GM21360 (cell line): ENCODE data around the gene RUNX2.

ENCODE experiments used
- ATAC-seq: cut with Tn5 transposase; IDR thresholded peaks from one replicate; pipeline ENCODE4 v1.9.1; 2021; ENCODE audit warnings: mild to moderate bottlenecking, moderate library complexity; ENCODE audit not compliant: unreplicated experiment

Gene RUNX2

GRCh38 chr6:45637611-45638257 is 309.6 kb downstream of the RUNX2 start:
- ATAC-seq = no peak

GRCh38 chr6:45640081-45640491 is 312.0 kb downstream of the RUNX2 start:
- no peak for ATAC-seq

GRCh38 chr6:45640811-45641210 is 312.7 kb downstream of the RUNX2 start:
- no peak for ATAC-seq

- ATAC-seq = no peak
These were observed 314.4 kb downstream of the RUNX2 start for GRCh38 chr6:45642331-45643125.

GRCh38 chr6:45643126-45643525 is 315.0 kb downstream of the RUNX2 start:
- ATAC-seq = no peak

- ATAC-seq = no peak
These were observed 316.6 kb downstream of the RUNX2 start for GRCh38 chr6:45644720-45645119.

- no peak for ATAC-seq
These were observed 317.2 kb downstream of the RUNX2 start for GRCh38 chr6:45645302-45645701.

- ATAC-seq = no peak
These were observed 319.5 kb downstream of the RUNX2 start for GRCh38 chr6:45647341-45648261.

GRCh38 chr6:45648262-45648620 is 320.1 kb downstream of the RUNX2 start:
- ATAC-seq = no peak

GRCh38 chr6:45650524-45651135 is 322.5 kb downstream of the RUNX2 start:
- no peak for ATAC-seq

GRCh38 chr6:45651301-45651700 is 323.2 kb downstream of the RUNX2 start:
- no peak for ATAC-seq

- ATAC-seq = no peak
These were observed 324.3 kb downstream of the RUNX2 start for GRCh38 chr6:45652416-45652815.

- no peak for ATAC-seq
These were observed 325.2 kb downstream of the RUNX2 start for GRCh38 chr6:45653117-45653883.

- no peak for ATAC-seq
These were observed 326.5 kb downstream of the RUNX2 start for GRCh38 chr6:45654673-45655072.

GRCh38 chr6:45655745-45656476 is 327.8 kb downstream of the RUNX2 start:
- ATAC-seq = no peak

- no peak for ATAC-seq
These were observed 329.1 kb downstream of the RUNX2 start for GRCh38 chr6:45657226-45657625.

- no peak for ATAC-seq
These were observed 330.3 kb downstream of the RUNX2 start for GRCh38 chr6:45658400-45658799.

GRCh38 chr6:45658958-45659357 is 330.8 kb downstream of the RUNX2 start:
- no peak for ATAC-seq

- ATAC-seq = no peak
These were observed 333.5 kb downstream of the RUNX2 start for GRCh38 chr6:45661661-45662060.
